Lower lobe of right lung (tissue), 2 donors: ENCODE results near the gene CCDC28B. TPM values are rescaled to one million over a fixed set of nuclear protein-coding genes. Genes with fewer than 3 reads are reported as not detected.
"Not testable (repeated sequence)": the region's sequence is repeated elsewhere in the genome, so short reads cannot be mapped to it uniquely, and the experiment has no call there.

ENCODE experiments used
- ATAC-seq, 2 donors: fragments of 200-7000 bp; cut with Tn5 transposase; one replicate each; pipeline ENCODE4 v1.9.1; 2020 to 2022; ENCODE audit warnings: mild to moderate bottlenecking in 2 of 2, moderate library complexity in 2 of 2
- DNase-seq: peaks from one replicate; pipeline ENCODE4 v3.0.0-alpha.2; 2020
- H3K27ac ChIP-seq: fragments of 200-600 bp; one replicate; pipeline ENCODE4 v1.8.0; 2022
- H3K27me3 ChIP-seq: fragments of 200-600 bp; one replicate; pipeline ENCODE4 v1.8.0; 2022; ENCODE audit warnings: low read depth
- H3K36me3 ChIP-seq: fragments of 200-600 bp; one replicate; pipeline ENCODE4 v1.8.0; 2022; ENCODE audit warnings: mild to moderate bottlenecking
- H3K4me1 ChIP-seq: fragments of 200-600 bp; one replicate; pipeline ENCODE4 v1.8.0; 2022
- H3K4me3 ChIP-seq: fragments of 200-600 bp; one replicate; pipeline ENCODE4 v1.8.0; 2022; ENCODE audit warnings: mild to moderate bottlenecking
- H3K9me3 ChIP-seq: fragments of 200-600 bp; one replicate; pipeline ENCODE4 v1.8.0; 2022
- intact Hi-C: fragments of 100-400 bp; cut with DNase I; formaldehyde crosslinking; loops from one replicate; pipeline ENCODE4 v1.11.0; 2022
- long read RNA-seq: library from polyadenylated mRNA; unstranded; transcript quantifications from one replicate; pipeline ENCODE4 v2.0.0, GENCODE V29; 2021
- total RNA-seq: library from RNA; stranded (reverse); fragmentation: NEBNext Ultra II Directional; extraction: Animal tissue kit (Norgen Biotek cat#: 25700); gene quantifications from one replicate; pipeline ENCODE4 v1.2.1, GENCODE V29; 2021
- TF ChIP-seq, protein P1 (sequence below): fragments of 200-600 bp; IDR thresholded peaks from one replicate; pipeline ENCODE4 v1.8.0; 2022; ENCODE audit warnings: antibody characterized with exemption, mild to moderate bottlenecking
- donor health status: DM: no; HTN: yes; CAD: no; lungs with severe emphysema.

Gene CCDC28B
- 3.3 TPM for total RNA-seq
- long read RNA-seq, partial matches to known transcripts = 0 of 4 reads
- long read RNA-seq, other reads (novel, unspliced or antisense) = 2 of 4 reads

DNA sequence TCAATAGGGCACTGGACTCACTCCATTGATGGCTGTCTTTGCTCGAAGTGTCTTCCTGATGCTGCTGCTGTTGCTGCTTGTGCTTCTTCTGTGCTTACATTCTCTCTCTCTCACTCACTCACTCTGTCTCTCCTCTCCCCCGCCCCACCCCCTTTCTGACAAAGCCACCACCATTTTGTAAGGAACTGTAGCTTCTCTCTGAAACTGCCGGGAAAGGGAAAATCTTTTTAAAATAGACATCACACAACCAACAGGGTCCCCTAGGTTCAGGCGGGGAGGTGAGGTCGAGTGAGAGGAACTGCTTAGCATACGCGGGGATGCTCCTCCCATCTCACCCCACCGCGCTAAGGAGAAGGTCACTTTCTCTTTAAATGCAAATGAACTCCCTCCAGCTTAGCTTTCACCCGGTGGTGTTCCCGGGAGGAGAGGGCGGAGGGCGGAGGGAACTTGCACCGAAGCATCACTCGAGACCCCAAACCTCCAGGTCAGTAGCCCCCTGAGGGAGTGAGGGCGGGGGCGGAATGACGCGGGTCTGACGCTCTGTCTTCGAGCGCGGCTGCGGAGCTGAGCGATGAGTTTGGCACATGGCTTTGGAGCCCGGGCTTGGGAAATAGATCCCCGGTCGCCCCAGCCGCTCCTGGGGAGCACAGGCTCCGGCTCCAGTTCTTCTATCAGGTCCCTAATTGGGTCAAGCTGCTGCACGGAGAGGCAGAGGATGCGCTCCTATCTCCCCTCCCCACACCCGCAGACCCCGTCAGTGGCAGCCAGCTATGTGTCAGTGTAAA is at the start of gene CCDC28B:
TSS of gene CCDC28B (plus strand) at position 370 of the 785 bp plus-strand sequence. CDS start 1,341 bp downstream, outside the sequence.
- peak; percentile 40 to 50 for ATAC-seq
- Histone ChIP-seq H3K9me3 (no peaks in the 10 kb centered on the region), H3K27ac (peak within 1 kb of the TSS; percentile 74), H3K36me3 (peaks cover 30% of the 10 kb centered on the region), H3K4me1 (peaks cover 32% of the 10 kb centered on the region), H3K27me3 (no peaks in the 10 kb centered on the region), H3K4me3 (peak within 1 kb of the TSS; percentile 77)
- TF ChIP-seq, protein P1, sequence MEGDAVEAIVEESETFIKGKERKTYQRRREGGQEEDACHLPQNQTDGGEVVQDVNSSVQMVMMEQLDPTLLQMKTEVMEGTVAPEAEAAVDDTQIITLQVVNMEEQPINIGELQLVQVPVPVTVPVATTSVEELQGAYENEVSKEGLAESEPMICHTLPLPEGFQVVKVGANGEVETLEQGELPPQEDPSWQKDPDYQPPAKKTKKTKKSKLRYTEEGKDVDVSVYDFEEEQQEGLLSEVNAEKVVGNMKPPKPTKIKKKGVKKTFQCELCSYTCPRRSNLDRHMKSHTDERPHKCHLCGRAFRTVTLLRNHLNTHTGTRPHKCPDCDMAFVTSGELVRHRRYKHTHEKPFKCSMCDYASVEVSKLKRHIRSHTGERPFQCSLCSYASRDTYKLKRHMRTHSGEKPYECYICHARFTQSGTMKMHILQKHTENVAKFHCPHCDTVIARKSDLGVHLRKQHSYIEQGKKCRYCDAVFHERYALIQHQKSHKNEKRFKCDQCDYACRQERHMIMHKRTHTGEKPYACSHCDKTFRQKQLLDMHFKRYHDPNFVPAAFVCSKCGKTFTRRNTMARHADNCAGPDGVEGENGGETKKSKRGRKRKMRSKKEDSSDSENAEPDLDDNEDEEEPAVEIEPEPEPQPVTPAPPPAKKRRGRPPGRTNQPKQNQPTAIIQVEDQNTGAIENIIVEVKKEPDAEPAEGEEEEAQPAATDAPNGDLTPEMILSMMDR = no peak
- intact Hi-C loops = no loop called here
- DNase-seq = peak; percentile 61

DNA sequence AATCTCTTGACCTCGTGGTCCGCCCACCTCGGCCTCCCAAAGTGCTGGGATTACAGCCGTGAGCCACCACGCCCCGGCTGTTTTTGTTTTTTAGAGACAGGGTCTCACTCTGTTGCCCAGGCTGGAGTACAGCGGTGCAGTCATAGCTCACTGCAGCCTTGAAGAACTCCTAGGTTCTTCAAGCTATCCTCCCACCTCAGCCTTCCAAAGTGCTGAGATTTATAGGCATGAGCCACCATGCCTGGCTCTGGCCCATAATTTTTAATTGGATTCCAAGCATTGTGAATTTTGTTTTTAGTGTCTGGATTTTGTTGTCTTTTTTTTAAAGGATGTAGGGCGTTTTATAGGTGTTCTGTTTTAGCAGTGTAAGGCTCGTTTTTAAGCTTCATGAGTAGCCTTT is 49.5 kb upstream of the CCDC28B start:
- Histone ChIP-seq H3K27ac (no peak overlapping the region), H3K4me3 (no peak overlapping the region), H3K4me1 (peaks cover 10% of the 10 kb centered on the region), H3K9me3 (no peaks in the 10 kb centered on the region), H3K36me3 (peaks cover 9% of the 10 kb centered on the region), H3K27me3 (no peaks in the 10 kb centered on the region)
- TF ChIP-seq, protein P1 = no peak
- no peak for DNase-seq
- no peak for ATAC-seq
- intact Hi-C loops = no loop called here

DNA sequence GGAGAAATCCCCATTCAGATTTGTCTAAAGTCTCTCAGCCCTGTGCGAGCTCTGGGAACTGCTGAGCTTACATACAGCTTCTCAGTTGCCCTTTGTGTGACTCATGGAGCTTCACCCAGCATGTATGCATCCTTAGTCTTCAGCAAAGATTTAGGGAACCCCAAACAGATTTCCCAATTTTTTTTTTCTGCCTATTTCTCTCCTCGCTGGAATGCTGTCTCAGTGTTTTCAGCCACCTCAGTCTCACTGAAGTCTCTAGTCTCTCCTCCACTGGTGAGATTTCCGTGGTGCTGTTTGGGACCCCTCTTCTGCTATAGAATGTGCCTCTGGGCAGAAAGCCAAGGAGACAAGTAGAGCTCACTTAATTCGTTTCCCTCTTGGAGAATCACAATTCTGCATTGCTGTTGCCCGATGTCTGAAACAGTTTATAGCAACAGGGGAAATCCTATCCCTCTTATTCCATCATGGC is 49.0 kb upstream of the CCDC28B start:
- DNase-seq (no peak), ATAC-seq (no peak)

DNA sequence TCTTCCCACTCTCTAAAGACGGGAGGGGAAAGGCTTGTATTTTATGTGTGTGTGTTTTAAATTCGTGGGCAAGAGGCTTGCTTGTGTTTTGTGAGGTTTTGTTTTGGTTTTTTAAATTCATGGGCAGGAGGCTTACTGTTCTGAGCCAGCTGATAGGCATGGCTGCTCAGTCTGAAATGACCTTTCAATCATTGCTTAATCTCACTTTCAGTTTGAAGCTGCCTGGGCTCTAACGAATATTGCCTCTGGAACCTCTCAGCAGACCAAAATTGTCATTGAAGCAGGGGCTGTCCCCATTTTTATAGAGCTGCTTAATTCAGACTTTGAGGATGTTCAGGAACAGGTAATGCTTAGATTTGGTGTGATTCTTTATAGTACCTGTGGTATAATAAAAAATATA is 41.2 kb upstream of the CCDC28B start:
- Histone ChIP-seq H3K36me3 (peaks cover 92% of the 10 kb centered on the region), H3K4me3 (no peak overlapping the region), H3K9me3 (no peaks in the 10 kb centered on the region), H3K4me1 (no peaks in the 10 kb centered on the region), H3K27me3 (no peaks in the 10 kb centered on the region), H3K27ac (no peak overlapping the region)
- ATAC-seq (no peak), DNase-seq (no peak)
- intact Hi-C loops = no loop called here
- TF ChIP-seq, protein P1 = no peak

More for the DNA sequence above, 49.0 kb upstream of the CCDC28B start:
- H3K4me3 ChIP-seq = no peak overlapping the region
- TF ChIP-seq, protein P1 = no peak
- peaks cover 14% of the 10 kb centered on the region for H3K36me3 ChIP-seq
- H3K27ac ChIP-seq = no peak overlapping the region
- H3K4me1 ChIP-seq = peaks cover 10% of the 10 kb centered on the region
- H3K27me3 ChIP-seq = no peaks in the 10 kb centered on the region
- no peaks in the 10 kb centered on the region for H3K9me3 ChIP-seq
- intact Hi-C loops = no loop called here

DNA sequence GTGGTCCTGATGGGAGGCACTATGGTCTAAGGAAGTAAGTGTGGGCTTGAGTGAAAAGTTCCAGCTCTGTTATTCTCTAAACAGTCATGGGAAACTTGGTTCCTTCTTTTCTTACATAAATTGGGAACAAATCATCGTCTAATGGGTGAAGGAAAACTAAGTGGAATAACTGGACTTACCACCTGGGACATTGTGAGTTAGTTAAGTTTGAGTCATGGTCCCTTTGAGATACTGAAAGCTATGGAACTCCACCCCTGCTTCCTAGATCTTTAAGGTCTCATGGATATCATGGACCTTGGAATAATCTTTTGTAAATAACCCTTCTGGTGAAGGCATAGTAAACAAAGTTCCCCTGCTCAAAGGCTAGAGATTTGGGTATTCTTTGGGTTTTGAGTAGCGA is 37.0 kb upstream of the CCDC28B start:
- intact Hi-C loops = no loop called here
- H3K36me3 ChIP-seq = peaks cover 99% of the 10 kb centered on the region
- no peak for ATAC-seq
- H3K9me3 ChIP-seq = no peaks in the 10 kb centered on the region
- no peak overlapping the region for H3K27ac ChIP-seq
- TF ChIP-seq, protein P1 = no peak
- H3K4me3 ChIP-seq = no peak overlapping the region
- H3K4me1 ChIP-seq = no peaks in the 10 kb centered on the region
- no peak for DNase-seq
- H3K27me3 ChIP-seq = no peaks in the 10 kb centered on the region

DNA sequence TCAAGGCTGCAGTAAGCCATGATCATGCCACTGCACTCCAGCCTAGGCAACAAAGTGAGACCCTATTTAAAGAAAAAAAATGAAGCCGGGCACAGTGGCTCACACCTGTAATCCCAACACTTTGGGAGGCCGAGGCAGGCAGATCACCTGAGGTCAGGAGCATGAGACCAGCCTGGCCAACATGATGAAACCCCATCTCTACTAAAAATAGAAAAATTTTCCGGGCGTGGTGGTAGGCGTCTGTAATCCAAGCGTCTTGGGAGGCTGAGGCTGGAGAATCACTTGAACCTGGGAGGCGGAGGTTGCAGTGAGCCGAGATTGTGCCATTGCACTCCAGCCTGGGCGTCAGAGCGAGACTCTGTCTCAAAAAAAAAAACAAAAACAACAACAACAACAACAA is 34.8 kb upstream of the CCDC28B start:
- H3K4me3 ChIP-seq, DNase-seq, ATAC-seq, H3K9me3 ChIP-seq, intact Hi-C loops, H3K4me1 ChIP-seq, H3K27ac ChIP-seq, H3K27me3 ChIP-seq: not testable (repeated sequence)
- peaks cover 99% of the 10 kb centered on the region for H3K36me3 ChIP-seq
